ENCODE results near the gene C1orf167. TPM values are rescaled to one million over a fixed set of nuclear protein-coding genes. Genes with fewer than 3 reads are reported as not detected.

C1orf167 gene
- total RNA-seq, 1 donor from 2014 or later: not detected

DNA sequence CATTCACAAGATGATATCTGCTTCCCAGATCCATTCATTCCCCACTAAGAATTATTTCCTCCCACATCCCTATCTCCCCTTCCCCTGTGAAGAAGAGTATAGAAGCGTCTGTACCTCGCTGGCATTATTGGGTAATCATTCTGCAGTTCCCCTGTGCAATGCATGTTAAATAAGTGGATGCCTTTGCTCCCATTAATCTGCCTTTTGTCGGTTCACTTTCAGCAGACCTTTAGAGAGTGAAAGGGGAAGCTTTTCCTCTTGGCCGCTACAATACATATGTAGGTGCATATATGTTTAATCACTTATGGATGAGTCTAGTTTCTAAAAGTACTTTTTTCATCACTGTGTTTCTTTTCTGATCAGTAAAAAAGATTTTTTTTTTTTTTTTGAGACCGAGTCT, 51.0 kb downstream of the C1orf167 start:
- DNase-seq (ENCODE audit: extremely low spot score in 2 of 2): no peak
- Histone ChIP-seq H3K9me3 (no peaks in the 10 kb centered on the region), H3K36me3 (peaks cover 0 to 52% of the 10 kb centered on the region in 2 donors), H3K27ac (no peak overlapping the region), H3K27me3 (no peaks in the 10 kb centered on the region), H3K4me1 (peaks cover 16% of the 10 kb centered on the region), H3K4me3 (no peak overlapping the region)
- intact Hi-C loops (cut with DNase I): no loop called here
- TF ChIP-seq CTCF (IDR thresholded peaks at IDR 0.05): no peak
- TF ChIP-seq POLR2A (IDR thresholded peaks at IDR 0.05): no peak
- TF ChIP-seq POLR2AphosphoS5 (IDR thresholded peaks at IDR 0.05; ENCODE audit: insufficient read depth in 1 of 2, low read depth in 1 of 2): no peak

DNA sequence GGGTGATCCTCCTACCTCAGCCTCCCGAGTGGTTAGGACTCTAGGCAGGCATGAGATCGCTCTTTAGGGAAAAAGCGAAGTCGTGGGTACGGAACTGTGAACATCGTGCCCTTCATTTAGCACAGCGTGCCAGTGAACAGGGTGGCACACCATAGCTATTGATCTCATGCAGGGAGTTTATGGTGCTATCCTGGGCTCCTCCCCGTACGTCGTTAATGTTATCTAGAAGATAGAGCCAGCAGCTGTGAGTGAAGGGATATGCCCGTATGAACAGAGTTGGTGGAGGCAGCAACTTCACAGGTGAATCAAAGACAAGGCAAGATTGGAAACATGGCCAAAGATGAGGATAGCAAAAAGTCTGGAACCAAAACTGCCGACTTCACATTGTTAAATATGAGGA, 55.2 kb downstream of the C1orf167 start:
- DNase-seq (ENCODE audit: extremely low spot score in 2 of 2): no peak
- Histone ChIP-seq H3K4me1 (no peaks in the 10 kb centered on the region), H3K27me3 (no peaks in the 10 kb centered on the region), H3K27ac (no peak overlapping the region), H3K9me3 (no peaks in the 10 kb centered on the region), H3K4me3 (no peak overlapping the region), H3K36me3 (peaks cover 0 to 59% of the 10 kb centered on the region in 2 donors)
- TF ChIP-seq CTCF (IDR thresholded peaks at IDR 0.05): no peak
- no peak for TF ChIP-seq POLR2AphosphoS5 (IDR thresholded peaks at IDR 0.05; ENCODE audit: insufficient read depth in 1 of 2, low read depth in 1 of 2)
- TF ChIP-seq POLR2A (IDR thresholded peaks at IDR 0.05): no peak
- intact Hi-C loops (cut with DNase I): no loop called here

GRCh38 chr1:11822091-11822490, 60.1 kb downstream of the C1orf167 start:
- no peaks in the 10 kb centered on the region for H3K9me3 ChIP-seq
- no peak overlapping the region for H3K27ac ChIP-seq
- no peak for DNase-seq (ENCODE audit: extremely low spot score in 2 of 2)
- no peak overlapping the region for H3K4me3 ChIP-seq
- intact Hi-C loops (cut with DNase I): no loop called here
- H3K36me3 ChIP-seq: peaks cover 0 to 87% of the 10 kb centered on the region in 2 donors
- H3K4me1 ChIP-seq: no peaks in the 10 kb centered on the region
- no peaks in the 10 kb centered on the region for H3K27me3 ChIP-seq
- TF ChIP-seq POLR2A (IDR thresholded peaks at IDR 0.05): no peak

GRCh38 chr1:11823366-11824137, 61.6 kb downstream of the C1orf167 start:
- no peaks in the 10 kb centered on the region for H3K27me3 ChIP-seq
- H3K27ac ChIP-seq: no peak overlapping the region
- H3K4me1 ChIP-seq: no peaks in the 10 kb centered on the region
- H3K9me3 ChIP-seq: no peaks in the 10 kb centered on the region
- DNase-seq (ENCODE audit: extremely low spot score in 2 of 2): no peak
- intact Hi-C loops (cut with DNase I): no loop called here
- H3K36me3 ChIP-seq: peaks cover 0 to 87% of the 10 kb centered on the region in 2 donors
- TF ChIP-seq POLR2A (IDR thresholded peaks at IDR 0.05) (no peak), POLR2AphosphoS5 (IDR thresholded peaks at IDR 0.05; ENCODE audit: insufficient read depth in 1 of 2, low read depth in 1 of 2) (no peak), CTCF (IDR thresholded peaks at IDR 0.05) (no peak)
- no peak overlapping the region for H3K4me3 ChIP-seq

- no peak for TF ChIP-seq POLR2A (IDR thresholded peaks at IDR 0.05)
- no peak for TF ChIP-seq CTCF (IDR thresholded peaks at IDR 0.05)
- TF ChIP-seq POLR2AphosphoS5 (IDR thresholded peaks at IDR 0.05; ENCODE audit: insufficient read depth in 1 of 2, low read depth in 1 of 2): no peak
- H3K36me3 ChIP-seq: peaks cover 0 to 87% of the 10 kb centered on the region in 2 donors
- H3K27ac ChIP-seq: no peak overlapping the region
- DNase-seq (ENCODE audit: extremely low spot score in 2 of 2): no peak
- no peaks in the 10 kb centered on the region for H3K27me3 ChIP-seq
- H3K4me3 ChIP-seq: no peak overlapping the region
- no peaks in the 10 kb centered on the region for H3K4me1 ChIP-seq
- no peaks in the 10 kb centered on the region for H3K9me3 ChIP-seq
- intact Hi-C loops (cut with DNase I): no loop called here
Observed at GRCh38 chr1:11825131-11825530, 63.1 kb downstream of the C1orf167 start.
